HCT116 (cell line): Measurements from ENCODE around the gene DVL2. TPM values are rescaled to one million over a fixed set of nuclear protein-coding genes. Genes with fewer than 3 reads are reported as not detected.
A peak's percentile ranks its signal among the peaks of the same experiment; 100 is the strongest.

Experiments
- ATAC-seq: fragments of 200-7000 bp; cut with Tn5 transposase; 2 replicates; pipeline ENCODE4 v1.9.1; 2020; ENCODE audit warnings: mild to moderate bottlenecking, moderate library complexity
- BruUV-seq: library from RNA; stranded (reverse); fragments of 400-500 nt; replicated peaks from 2 replicates; lab custom pipeline; 2021; lab: Mats Ljungman, UMichigan
- CTCF ChIA-PET: fragments of 300-600 bp; sonication (Branson Sonifier 250); formaldehyde crosslinking; loops from one replicate; lab custom pipeline; 2021; ENCODE audit warnings: antibody characterized with exemption; lab: Charles Lee
- POLR2A ChIA-PET: fragments of 300-600, 350-600 bp; sonication (Branson Sonifier 250); formaldehyde crosslinking; loops from one replicate; lab custom pipeline; 2021; ENCODE audit warnings: antibody characterized with exemption; lab: Charles Lee
- RAD21 ChIA-PET, 2 experiments: fragments of 300-600 bp; sonication (Branson Sonifier 250); formaldehyde crosslinking; loops; one replicate each; lab custom pipeline; 2023; ENCODE audit warnings: low total read pairs in 2 of 2; ENCODE audit not compliant: uncharacterized antibody in 2 of 2, unreplicated experiment in 2 of 2, low non-redundant PET in 1 of 2; lab: Charles Lee
- DNase-seq: peaks from one replicate; pipeline ENCODE4 v3.0.0-alpha.2; 2010; ENCODE audit warnings: low read depth, low spot score
- H2AFZ ChIP-seq: fragments of 200-600 bp; shearing (Covaris generic), sonication (generic); 2 replicates; pipeline ENCODE4 v1.6.1; 2017; ENCODE audit warnings: low read depth, mixed run types, mixed read lengths, antibody characterized with exemption, low read length; ENCODE audit not compliant: poor library complexity, severe bottlenecking
- H3K27ac ChIP-seq: 2 replicates; pipeline ENCODE4 v1.5.1; 2012; ENCODE audit warnings: low read depth, low read length
- H3K27me3 ChIP-seq: fragments of 200-600 bp; sonication (generic); 2 replicates; pipeline ENCODE4 v1.6.1; 2016; ENCODE audit warnings: mixed run types, low read length, mixed read lengths; ENCODE audit not compliant: insufficient read depth
- H3K36me3 ChIP-seq, 2 experiments: fragments of 200-500 bp in 1 of 2; fragments of 200-600 bp in 1 of 2; sonication (Bioruptor generic) in 1 of 2; sonication (generic) in 1 of 2; 2 replicates each; pipeline versions ENCODE4 v1.5.1 to v1.6.1; 2014 to 2016; ENCODE audit warnings: low read length in 2 of 2, inconsistent platforms in 1 of 2, mixed read lengths in 1 of 2, mixed run types in 1 of 2; ENCODE audit not compliant: insufficient read depth in 2 of 2, control insufficient read depth in 1 of 2
- H3K4me1 ChIP-seq, 2 experiments: fragments of 200-600 bp in 1 of 2; sonication (generic) in 1 of 2; 2 replicates each; pipeline versions ENCODE4 v1.5.1 to v1.6.1; 2012 to 2017; ENCODE audit warnings: low read length in 2 of 2, inconsistent platforms in 1 of 2, mild to moderate bottlenecking in 1 of 2, mixed read lengths in 1 of 2, mixed run types in 1 of 2, moderate library complexity in 1 of 2; ENCODE audit not compliant: insufficient read depth in 2 of 2, control insufficient read depth in 1 of 2
- H3K4me2 ChIP-seq: fragments of 200-600 bp; sonication (generic); 2 replicates; pipeline ENCODE4 v1.6.1; 2017; ENCODE audit warnings: mixed run types, low read length, mixed read lengths
- H3K4me3 ChIP-seq, 2 experiments: fragments of 200-600 bp in 1 of 2; sonication (generic) in 1 of 2; replicated peaks in 1 of 2; 2 replicates each; pipeline ENCODE4 v1.5.1; 2011 to 2016; ENCODE audit warnings: low read length in 2 of 2, control low read depth in 1 of 2, low read depth in 1 of 2, mild to moderate bottlenecking in 1 of 2, mixed read lengths in 1 of 2, mixed run types in 1 of 2
- H3K79me2 ChIP-seq: fragments of 200-600 bp; sonication (generic); 2 replicates; pipeline ENCODE4 v1.6.1; 2017; ENCODE audit warnings: mild to moderate bottlenecking, mixed run types, low read length, moderate library complexity, mixed read lengths; ENCODE audit not compliant: insufficient read depth
- H3K9ac ChIP-seq: fragments of 200-600 bp; sonication (generic); 2 replicates; pipeline ENCODE4 v1.6.1; 2016; ENCODE audit warnings: low read length, mixed read lengths
- H3K9me2 ChIP-seq: fragments of 200-600 bp; sonication (generic), shearing (Covaris generic); 2 replicates; pipeline ENCODE4 v1.6.1; 2017; ENCODE audit warnings: mixed run types, mild to moderate bottlenecking, moderate library complexity; ENCODE audit not compliant: insufficient read depth
- H3K9me3 ChIP-seq, 2 experiments: fragments of 200-500 bp in 1 of 2; fragments of 200-600 bp in 1 of 2; sonication (Bioruptor generic) in 1 of 2; sonication (generic) in 1 of 2; 2 replicates each; pipeline ENCODE4 v1.6.1; 2014 to 2017; ENCODE audit warnings: low read length in 2 of 2, mixed read lengths in 2 of 2, inconsistent platforms in 1 of 2, low read depth in 1 of 2, mild to moderate bottlenecking in 1 of 2, mixed run types in 1 of 2, moderate library complexity in 1 of 2; ENCODE audit not compliant: control insufficient read depth in 1 of 2, insufficient read depth in 1 of 2
- H4K20me1 ChIP-seq: fragments of 200-600 bp; sonication (generic), shearing (Covaris generic); 2 replicates; pipeline ENCODE4 v1.6.1; 2017; ENCODE audit warnings: mixed run types, mild to moderate bottlenecking, moderate library complexity; ENCODE audit not compliant: insufficient read depth
- CEBPB ChIP-seq: IDR thresholded peaks from 2 replicates; pipeline ENCODE4 v1.6.1; 2012; ENCODE audit warnings: low read depth
- EGR1 ChIP-seq: IDR thresholded peaks from 2 replicates; pipeline ENCODE4 v1.6.1; 2012; ENCODE audit warnings: low read depth
- ELF1 ChIP-seq: IDR thresholded peaks from 2 replicates; pipeline ENCODE4 v1.6.1; 2012; ENCODE audit warnings: low read depth, borderline replicate concordance
- EZH2 ChIP-seq: fragments of 200-600 bp; sonication (generic); IDR thresholded peaks from 2 replicates; pipeline ENCODE4 v1.6.1; 2017; ENCODE audit warnings: antibody characterized with exemption, mixed run types
- EZH2phosphoT487 ChIP-seq: fragments of 200-600 bp; IDR thresholded peaks from 2 replicates; pipeline ENCODE4 v1.6.1; 2018; ENCODE audit warnings: antibody characterized with exemption, borderline replicate concordance
- FOSL1 ChIP-seq: IDR thresholded peaks from 2 replicates; pipeline ENCODE4 v1.6.1; 2012; ENCODE audit warnings: low read depth
- JUND ChIP-seq: IDR thresholded peaks from 2 replicates; pipeline ENCODE4 v1.6.1; 2012
- POLR2A ChIP-seq: IDR thresholded peaks from 2 replicates; pipeline ENCODE4 v1.7.0; 2011; ENCODE audit warnings: borderline replicate concordance; ENCODE audit not compliant: insufficient read depth, insufficient read length; ENCODE audit errors: extremely low read depth
- RAD21 ChIP-seq: IDR thresholded peaks from 2 replicates; pipeline ENCODE4 v1.6.1; 2012; ENCODE audit warnings: low read depth, mild to moderate bottlenecking
- REST ChIP-seq: IDR thresholded peaks from 2 replicates; pipeline ENCODE4 v1.6.1; 2012; ENCODE audit warnings: low read depth
- SP1 ChIP-seq: IDR thresholded peaks from 2 replicates; pipeline ENCODE4 v1.6.1; 2012; ENCODE audit warnings: low read depth
- SRF ChIP-seq: IDR thresholded peaks from 2 replicates; pipeline ENCODE4 v1.6.1; 2012; ENCODE audit warnings: low read depth
- TCF7L2 ChIP-seq: IDR thresholded peaks from 2 replicates; pipeline ENCODE4 v1.7.0; 2011; ENCODE audit warnings: borderline replicate concordance, inconsistent platforms; ENCODE audit not compliant: insufficient read depth, insufficient read length; ENCODE audit errors: extremely low read depth
- YY1 ChIP-seq: IDR thresholded peaks from 2 replicates; pipeline ENCODE4 v1.6.1; 2011; ENCODE audit warnings: low read length, low read depth, moderate library complexity, mild to moderate bottlenecking; ENCODE audit not compliant: insufficient replicate concordance; ENCODE audit errors: extremely low read depth
- ZFX ChIP-seq: fragments of 450-650 bp; IDR thresholded peaks from 2 replicates; pipeline ENCODE4 v1.6.1; 2017
- ZNF274 ChIP-seq: fragments of 200-500 bp; sonication (Bioruptor generic); IDR thresholded peaks from 2 replicates; pipeline ENCODE4 v1.6.1; 2014; ENCODE audit warnings: mild to moderate bottlenecking, low read depth, low read length, inconsistent platforms
- intact Hi-C: fragments of 100-400 bp; cut with micrococcal nuclease; formaldehyde crosslinking; loops from 2 replicates; pipeline ENCODE4 v1.10.0; 2022
- total RNA-seq: library from RNA; stranded (reverse); gene quantifications from one replicate; pipeline ENCODE4 v1.2.1, GENCODE V29; 2021; ENCODE audit not compliant: unreplicated experiment
- TF ChIP-seq, protein P1 (sequence below): IDR thresholded peaks from 2 replicates; pipeline ENCODE4 v1.6.1; 2012
- TF ChIP-seq, protein P2 (sequence below): IDR thresholded peaks from 2 replicates; pipeline ENCODE4 v1.6.1; 2011; ENCODE audit warnings: mild to moderate bottlenecking, low read length, moderate library complexity; ENCODE audit not compliant: insufficient replicate concordance; ENCODE audit errors: extremely low read depth

DVL2 gene
- total RNA-seq, 1 experiment from 2014 or later = 69.7 TPM

- Histone ChIP-seq H3K27me3 (no peaks in the 10 kb centered on the region), H3K9me3 (no peaks in the 10 kb centered on the region), H3K4me2 (peak overlapping the region; percentile 64), H3K4me1 (peaks cover 14 to 70% of the 10 kb centered on the region in 2 experiments; a peak in 3 of 4 replicates), H4K20me1 (no peaks in the 10 kb centered on the region), H3K4me3 (peak overlapping the region; percentile 41 to 50), H3K27ac (no peak overlapping the region), H3K9ac (peak overlapping the region; percentile 27), H3K9me2 (no peaks in the 10 kb centered on the region), H3K79me2 (peaks cover 24% of the 10 kb centered on the region), H3K36me3 (peaks cover 5 to 14% of the 10 kb centered on the region in 2 experiments; a peak in 3 of 4 replicates), H2AFZ (no peak overlapping the region)
- ChIA-PET RAD21 (no interaction called here), CTCF (interaction anchor here (0.9 to 1.4 kb wide), 2 partner anchors 79 to 171 kb away, joined by 3 to 4 read pairs; no protein-coding TSS in a partner anchor), POLR2A (interaction anchor here (2.8 kb wide), 1 partner anchor 25 kb away, joined by 13 read pairs; the partner anchor contains the start of gene GABARAP)
- TF ChIP-seq ZNF274 (no peak), YY1 (no peak), SRF (no peak), ELF1 (no peak), REST (no peak), EZH2phosphoT487 (no peak), RAD21 (no peak), FOSL1 (no peak), JUND (no peak), EGR1 (no peak), SP1 (no peak), POLR2A (no peak), TCF7L2 (no peak), CEBPB (no peak), EZH2 (no peak), ZFX (no peak)
- TF ChIP-seq, protein P1, sequence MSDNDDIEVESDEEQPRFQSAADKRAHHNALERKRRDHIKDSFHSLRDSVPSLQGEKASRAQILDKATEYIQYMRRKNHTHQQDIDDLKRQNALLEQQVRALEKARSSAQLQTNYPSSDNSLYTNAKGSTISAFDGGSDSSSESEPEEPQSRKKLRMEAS = no peak
- TF ChIP-seq, protein P2, sequence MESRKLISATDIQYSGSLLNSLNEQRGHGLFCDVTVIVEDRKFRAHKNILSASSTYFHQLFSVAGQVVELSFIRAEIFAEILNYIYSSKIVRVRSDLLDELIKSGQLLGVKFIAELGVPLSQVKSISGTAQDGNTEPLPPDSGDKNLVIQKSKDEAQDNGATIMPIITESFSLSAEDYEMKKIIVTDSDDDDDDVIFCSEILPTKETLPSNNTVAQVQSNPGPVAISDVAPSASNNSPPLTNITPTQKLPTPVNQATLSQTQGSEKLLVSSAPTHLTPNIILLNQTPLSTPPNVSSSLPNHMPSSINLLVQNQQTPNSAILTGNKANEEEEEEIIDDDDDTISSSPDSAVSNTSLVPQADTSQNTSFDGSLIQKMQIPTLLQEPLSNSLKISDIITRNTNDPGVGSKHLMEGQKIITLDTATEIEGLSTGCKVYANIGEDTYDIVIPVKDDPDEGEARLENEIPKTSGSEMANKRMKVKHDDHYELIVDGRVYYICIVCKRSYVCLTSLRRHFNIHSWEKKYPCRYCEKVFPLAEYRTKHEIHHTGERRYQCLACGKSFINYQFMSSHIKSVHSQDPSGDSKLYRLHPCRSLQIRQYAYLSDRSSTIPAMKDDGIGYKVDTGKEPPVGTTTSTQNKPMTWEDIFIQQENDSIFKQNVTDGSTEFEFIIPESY = no peak
- intact Hi-C loops = no loop called here
- ATAC-seq (no peak), DNase-seq (no peak)
- BruUV-seq = no TSS peak
These were observed 17.0 kb downstream of the DVL2 start for GRCh38 chr17:7217113-7217987.
